GM18861 (cell line): ENCODE data around the gene SEC61A2.
"Not testable (repeated sequence)": the region's sequence is repeated elsewhere in the genome, so short reads cannot be mapped to it uniquely, and the experiment has no call there.

Experiments used
- ATAC-seq: cut with Tn5 transposase; IDR thresholded peaks from one replicate; pipeline ENCODE4 v1.9.1; 2021; ENCODE audit not compliant: unreplicated experiment

Gene SEC61A2

GRCh38 chr10:12129222-12130111, at the start of gene SEC61A2:
TSS of gene SEC61A2 (plus strand) at chr10:12129677. CDS start at chr10:12129788, 111 bp downstream.
- ATAC-seq = peak; percentile 85

DNA sequence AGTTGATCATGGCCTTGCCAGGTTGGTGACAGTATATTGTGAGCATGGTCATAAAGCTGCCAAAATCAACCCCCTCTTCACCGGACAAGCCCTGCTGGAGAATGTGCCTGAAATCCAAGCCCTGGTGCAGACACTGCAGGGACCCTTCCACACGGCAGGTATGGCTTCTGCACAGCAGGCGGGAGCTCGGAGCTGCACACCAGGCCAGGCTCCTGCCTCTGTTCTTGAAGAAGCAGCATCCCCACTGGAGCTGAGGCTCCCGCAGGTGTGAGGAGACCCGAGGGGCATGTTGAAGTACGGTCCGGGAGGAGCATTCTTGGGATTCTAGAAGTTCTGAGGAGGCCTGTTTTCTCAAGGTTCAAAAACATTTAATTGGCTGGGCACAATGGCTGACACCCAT, 48.0 kb upstream of the SEC61A2 start:
- no peak for ATAC-seq

DNA sequence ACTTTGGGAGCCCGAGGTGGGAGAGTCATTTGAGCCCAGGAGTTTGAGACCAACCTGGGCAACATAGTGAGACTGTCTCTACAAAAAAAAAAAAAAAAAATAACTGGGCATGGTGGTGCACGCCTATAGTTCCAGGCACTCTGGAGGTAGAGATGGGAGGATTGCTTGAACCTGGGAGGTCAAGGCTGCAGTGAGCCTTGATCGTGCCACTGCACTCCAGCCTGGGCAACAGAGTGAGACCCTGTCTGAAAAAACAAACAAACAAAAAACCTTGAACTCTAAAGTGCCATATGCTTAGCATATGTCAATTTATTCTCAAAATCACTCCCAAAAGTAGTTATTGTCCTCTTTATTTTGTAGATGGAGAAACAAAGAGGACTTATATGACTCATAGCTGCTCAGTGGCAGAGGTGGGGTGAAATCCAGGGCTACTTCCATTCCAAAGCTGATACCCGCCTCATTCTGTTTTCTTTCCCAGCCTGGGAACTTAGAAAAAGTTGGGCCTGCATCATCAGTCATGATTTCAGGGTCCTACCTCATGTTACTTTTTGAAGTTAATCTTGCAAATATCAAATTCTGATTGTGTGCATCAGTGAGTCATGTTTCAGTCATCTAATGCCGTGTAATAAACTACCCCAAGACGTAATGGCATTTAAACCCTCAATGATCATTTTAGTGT, 47.5 kb upstream of the SEC61A2 start:
- ATAC-seq = no peak

GRCh38 chr10:12088919-12089318, 40.6 kb upstream of the SEC61A2 start:
- no peak for ATAC-seq

DNA sequence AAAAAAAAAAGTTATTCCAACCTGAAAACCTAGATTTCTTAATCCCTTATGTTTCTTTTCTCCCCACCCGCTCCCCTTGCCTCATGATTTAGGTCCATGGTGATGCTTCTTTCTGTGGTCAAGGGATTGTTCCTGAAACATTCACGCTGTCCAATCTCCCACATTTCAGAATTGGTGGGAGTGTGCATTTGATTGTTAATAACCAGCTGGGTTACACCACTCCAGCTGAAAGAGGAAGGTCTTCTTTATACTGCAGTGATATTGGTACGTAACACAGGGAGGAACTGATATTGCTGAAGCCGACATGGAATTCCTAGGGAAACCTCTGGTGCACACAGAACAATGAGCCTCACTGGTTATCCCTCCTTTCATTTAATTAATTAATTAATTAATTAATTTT, 38.1 kb upstream of the SEC61A2 start:
- no peak for ATAC-seq

DNA sequence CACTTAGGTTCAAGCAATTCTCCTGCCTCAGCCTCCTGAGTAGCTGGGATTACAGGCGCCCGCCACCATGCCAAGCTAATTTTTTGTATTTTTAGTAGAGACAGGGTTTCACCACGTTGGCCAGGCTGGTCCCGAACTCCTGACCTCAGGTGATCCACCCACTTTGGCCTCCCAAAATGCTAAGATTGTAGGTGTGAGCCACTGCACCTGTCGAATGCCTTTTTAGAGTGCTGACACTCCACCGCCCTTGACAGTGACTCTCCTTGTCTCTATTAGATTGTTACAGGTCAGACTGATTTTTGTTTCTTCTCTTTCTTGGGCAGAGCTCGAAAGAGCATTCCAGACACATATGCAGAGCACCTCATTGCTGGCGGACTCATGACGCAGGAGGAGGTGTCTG, 32.1 kb upstream of the SEC61A2 start:
- not testable (repeated sequence) for ATAC-seq

- ATAC-seq = no peak
These were observed 31.7 kb upstream of the SEC61A2 start for GRCh38 chr10:12097791-12098190.

DNA sequence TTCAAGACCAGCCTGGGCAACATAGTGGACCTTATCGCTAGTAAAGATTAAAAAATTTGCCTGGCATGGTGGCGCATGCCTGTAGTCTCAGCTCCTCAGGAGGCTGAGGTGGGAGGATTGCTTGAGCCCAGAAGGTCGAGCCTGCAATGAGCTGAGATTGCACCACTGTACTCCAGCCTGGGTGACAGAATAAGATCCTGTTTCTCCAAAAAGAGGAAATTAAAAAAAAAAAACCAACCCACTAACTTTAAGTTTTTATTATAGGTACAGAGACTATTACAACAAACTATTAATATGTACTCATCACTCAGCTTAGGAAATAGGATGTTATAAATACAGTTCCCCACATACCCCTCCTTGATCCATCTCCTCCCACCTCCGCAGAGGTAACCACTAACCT, 30.5 kb upstream of the SEC61A2 start:
- no peak for ATAC-seq

DNA sequence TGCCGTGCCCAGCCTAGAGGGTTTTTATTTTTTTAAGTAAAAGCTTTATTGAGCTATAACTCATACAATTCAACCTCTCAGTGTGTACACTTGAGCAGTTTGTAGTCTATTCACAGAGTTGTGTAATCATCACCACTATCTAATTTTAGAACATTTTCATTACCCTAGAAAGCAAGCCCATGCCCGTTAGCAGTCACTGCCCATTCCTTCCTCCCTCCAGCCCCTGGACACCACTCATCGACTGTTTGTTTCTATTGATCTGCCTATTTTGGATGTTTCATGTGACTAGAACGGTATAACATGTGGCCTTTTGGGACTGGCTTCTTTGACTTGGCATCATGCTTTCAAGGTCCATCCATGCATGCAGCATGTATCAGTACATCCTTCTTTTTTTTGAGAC, 25.7 kb upstream of the SEC61A2 start:
- ATAC-seq = no peak

DNA sequence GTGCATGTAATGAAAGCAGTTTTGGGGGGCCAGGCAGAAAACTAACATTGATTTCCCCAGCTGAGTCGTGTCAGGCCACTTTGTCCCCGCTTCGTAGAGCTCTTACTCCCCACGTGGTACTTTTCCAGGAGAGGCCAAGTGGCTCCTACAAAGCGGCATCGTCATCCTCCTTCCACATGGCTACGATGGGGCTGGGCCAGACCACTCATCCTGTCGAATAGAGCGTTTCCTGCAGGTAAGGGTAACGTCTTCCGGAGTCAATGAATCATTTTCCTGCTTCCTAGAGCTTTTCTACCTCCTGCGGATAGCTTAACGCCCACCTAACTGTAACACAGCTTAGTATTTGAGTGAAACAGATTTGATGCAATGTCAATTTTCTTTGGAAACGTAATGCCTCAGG, 21.7 kb upstream of the SEC61A2 start:
- ATAC-seq = no peak

DNA sequence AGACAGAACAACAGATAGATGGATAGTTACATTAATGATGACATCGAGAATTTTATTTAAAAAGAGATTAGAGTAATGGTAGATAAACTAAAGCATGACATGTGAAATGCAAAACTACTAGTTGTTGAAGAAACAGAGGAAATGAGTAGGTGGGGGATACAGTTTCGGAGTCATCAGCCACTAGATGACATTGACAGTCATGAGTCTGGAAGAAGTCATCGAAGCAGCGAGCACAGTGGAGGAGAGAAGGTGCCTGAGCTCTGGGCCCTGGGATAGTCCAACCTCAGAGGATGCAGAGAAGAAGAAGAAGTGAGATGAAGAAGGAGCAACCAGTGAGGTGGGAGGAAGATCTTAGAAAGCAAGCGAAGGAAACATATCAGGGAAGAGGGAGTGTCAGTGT, 20.2 kb upstream of the SEC61A2 start:
- ATAC-seq = no peak

DNA sequence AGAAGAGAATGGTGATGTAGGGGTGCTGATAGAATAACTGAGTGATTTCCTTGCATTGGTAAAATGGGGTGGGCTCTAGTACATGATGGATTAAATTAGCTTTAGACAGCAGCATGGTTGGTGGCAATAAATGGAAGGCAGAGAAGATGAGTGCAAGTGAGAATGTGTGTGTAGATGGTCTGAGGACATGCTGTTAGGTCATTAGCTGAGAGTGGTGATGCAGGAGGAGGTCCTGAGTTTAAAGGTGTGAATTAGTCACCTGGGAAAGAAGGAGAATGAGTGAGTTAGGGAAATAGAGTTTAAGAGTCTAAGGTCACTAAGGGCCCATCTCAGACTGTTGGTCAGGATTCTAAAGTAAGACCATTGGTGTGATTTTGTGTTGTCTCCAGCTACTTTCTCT, 17.9 kb upstream of the SEC61A2 start:
- no peak for ATAC-seq

DNA sequence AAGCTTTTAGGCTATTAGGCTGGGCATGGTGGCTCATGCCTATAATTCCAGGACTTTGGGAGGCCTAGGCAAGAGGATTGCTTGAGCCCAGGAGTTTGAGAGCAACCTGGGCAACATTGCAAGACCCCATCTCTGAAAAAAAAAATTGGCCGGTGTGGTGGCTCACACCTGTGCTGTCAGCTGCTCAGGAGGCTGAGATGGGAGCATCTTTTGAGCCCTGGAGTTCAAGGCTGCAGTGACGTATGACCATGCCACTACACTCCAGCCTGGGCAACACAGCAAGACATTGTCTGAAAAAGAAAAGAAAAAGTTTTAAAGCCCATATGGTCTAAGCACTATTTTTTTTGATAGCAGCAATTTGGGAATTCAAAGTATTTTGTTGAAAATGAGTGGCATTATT, 15.8 kb upstream of the SEC61A2 start:
- ATAC-seq = no peak

GRCh38 chr10:12121673-12122072, 7.8 kb upstream of the SEC61A2 start:
- no peak for ATAC-seq

GRCh38 chr10:12130237-12130872, 878 bp downstream of the SEC61A2 start:
- peak; percentile 47 for ATAC-seq

DNA sequence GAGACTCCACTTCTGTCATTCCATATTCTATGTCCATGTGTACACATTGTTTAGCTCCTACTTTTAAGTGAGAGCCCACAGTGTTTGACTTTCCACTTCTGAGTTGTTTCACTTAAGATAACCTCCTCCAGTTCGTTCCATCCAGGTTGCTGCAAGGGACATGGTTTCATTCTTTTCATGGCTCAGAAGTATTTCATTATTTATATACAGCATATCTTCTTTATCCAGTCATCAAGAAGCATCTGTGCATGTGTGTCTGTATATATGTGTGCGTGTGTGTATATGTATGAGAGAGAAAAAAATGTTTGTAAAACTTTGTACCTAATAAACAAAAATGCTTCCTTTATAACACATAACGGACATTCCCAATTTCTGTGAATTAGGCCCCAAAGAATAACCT, 6.2 kb downstream of the SEC61A2 start:
- ATAC-seq = no peak

DNA sequence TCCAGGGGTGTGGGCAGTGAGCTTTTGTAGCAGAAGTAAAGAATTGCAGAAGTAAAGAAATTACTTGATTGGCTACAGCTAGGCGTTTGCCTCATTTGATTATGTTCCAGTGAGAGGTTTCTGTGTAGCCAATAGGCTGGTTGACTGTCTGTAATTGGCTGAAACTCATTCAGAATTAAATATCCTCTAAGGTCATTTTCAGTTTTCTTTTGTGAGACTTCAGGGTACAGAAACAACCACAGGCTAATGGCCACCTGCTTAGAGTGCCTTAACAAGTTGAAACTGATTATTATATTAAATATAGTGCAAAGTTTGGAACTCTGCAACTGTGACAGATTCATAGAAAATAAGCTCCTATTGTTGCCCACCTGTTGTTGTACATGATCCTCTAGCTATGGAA, 10.6 kb downstream of the SEC61A2 start:
- no peak for ATAC-seq

DNA sequence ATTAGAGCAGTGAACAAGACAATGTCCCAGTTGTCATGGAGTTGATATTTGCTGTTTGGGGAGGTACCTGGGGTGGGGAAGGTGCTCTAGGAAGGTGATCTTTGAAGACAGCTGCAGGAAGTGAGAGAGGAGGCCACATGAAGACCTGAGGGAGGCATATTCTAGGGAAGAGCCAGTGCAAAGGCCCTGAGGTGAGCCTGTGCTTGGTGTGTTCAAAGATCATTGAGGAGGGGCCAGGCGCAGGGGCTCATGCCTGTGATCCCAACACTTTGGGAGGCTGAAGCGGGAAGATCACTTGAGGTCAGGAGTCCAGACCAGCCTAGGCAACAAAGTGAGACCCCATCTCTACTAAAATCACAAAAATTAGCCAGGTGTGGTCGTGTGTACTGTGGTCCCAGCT, 15.1 kb downstream of the SEC61A2 start:
- ATAC-seq = no peak

GRCh38 chr10:12150163-12150562, 20.7 kb downstream of the SEC61A2 start:
- no peak for ATAC-seq

DNA sequence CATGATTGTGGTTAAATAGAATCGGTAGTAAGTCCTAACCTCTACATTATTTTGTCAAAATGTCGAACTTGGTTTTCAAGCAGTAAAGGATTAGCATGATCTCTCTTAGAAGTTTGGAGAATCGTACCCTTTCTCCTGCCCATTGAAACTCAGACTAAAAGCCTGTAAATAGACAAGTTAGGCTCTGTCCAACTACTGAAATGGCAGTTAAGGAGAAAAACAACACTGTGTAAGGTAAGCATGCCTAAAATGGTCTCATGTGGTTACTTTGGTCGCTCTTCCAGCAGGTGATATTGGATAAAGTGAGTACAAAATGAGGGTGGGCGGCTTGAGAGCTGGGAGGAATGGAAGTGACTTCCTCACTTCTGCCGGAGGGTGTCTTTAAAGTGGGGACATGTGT, 25.0 kb downstream of the SEC61A2 start:
- ATAC-seq = no peak

- no peak for ATAC-seq
These were observed 27.1 kb downstream of the SEC61A2 start for GRCh38 chr10:12156367-12157123.
